Measurements from ENCODE around the gene PAWR. TPM values are rescaled to one million over a fixed set of nuclear protein-coding genes. Genes with fewer than 3 reads are reported as not detected.
"Not testable (repeated sequence)": the region's sequence is repeated elsewhere in the genome, so short reads cannot be mapped to it uniquely, and the experiment has no call there.

PAWR gene
- total RNA-seq, 1 donor from 2014 or later = 75.4 TPM

DNA sequence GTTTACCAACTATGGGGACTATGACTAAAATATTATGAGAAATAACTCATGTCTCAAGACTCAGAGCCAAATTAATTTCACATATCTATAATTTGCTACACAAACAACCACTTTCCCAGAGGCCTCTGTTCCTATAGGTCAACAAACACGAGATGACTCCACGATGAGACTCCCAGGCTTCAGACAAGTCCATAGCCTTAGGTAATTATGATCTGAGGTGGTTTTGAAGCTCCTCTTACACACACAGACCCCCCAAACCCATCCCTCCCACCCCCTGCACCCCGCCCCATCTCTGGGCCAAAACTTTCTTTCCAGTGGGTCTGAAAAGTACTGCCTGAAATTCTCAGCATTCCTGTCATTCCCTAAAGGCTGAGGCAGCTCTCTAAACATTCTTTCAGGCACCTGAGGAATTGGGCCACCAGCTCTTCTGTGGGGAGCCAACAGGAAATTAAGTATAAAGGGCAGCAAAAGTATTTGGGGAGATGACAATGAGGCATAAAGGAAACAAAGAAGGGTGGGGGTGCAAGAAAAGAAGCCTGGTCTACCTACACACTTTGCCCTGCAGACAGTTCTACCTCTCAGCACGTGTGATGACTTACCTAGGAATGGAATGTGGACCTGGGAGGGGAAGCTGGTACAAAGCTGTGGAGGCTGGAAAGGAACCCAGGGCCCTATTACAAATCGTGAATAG is 143.6 kb downstream of the PAWR start:
- Histone ChIP-seq H3K36me3 (no peaks in the 10 kb centered on the region), H3K9me3 (no peaks in the 10 kb centered on the region), H3K27me3 (no peaks in the 10 kb centered on the region), H3K4me1 (peaks cover 15 to 35% of the 10 kb centered on the region in 2 donors), H3K27ac (peak overlapping the region; percentile 83), H3K4me3 (no peak overlapping the region)
- intact Hi-C loops (cut with DNase I) = loop anchor here (1.0 to 10.0 kb wide), 3 partner anchors 127 to 1528 kb away; partner anchors contain the start of gene ACSS3
- DNase-seq (ENCODE audit: low spot score in 2 of 2) = peak in 1 of 2 donors; percentile 75
- TF ChIP-seq, protein P1, sequence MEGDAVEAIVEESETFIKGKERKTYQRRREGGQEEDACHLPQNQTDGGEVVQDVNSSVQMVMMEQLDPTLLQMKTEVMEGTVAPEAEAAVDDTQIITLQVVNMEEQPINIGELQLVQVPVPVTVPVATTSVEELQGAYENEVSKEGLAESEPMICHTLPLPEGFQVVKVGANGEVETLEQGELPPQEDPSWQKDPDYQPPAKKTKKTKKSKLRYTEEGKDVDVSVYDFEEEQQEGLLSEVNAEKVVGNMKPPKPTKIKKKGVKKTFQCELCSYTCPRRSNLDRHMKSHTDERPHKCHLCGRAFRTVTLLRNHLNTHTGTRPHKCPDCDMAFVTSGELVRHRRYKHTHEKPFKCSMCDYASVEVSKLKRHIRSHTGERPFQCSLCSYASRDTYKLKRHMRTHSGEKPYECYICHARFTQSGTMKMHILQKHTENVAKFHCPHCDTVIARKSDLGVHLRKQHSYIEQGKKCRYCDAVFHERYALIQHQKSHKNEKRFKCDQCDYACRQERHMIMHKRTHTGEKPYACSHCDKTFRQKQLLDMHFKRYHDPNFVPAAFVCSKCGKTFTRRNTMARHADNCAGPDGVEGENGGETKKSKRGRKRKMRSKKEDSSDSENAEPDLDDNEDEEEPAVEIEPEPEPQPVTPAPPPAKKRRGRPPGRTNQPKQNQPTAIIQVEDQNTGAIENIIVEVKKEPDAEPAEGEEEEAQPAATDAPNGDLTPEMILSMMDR (IDR thresholded peaks at IDR 0.05) = no peak

DNA sequence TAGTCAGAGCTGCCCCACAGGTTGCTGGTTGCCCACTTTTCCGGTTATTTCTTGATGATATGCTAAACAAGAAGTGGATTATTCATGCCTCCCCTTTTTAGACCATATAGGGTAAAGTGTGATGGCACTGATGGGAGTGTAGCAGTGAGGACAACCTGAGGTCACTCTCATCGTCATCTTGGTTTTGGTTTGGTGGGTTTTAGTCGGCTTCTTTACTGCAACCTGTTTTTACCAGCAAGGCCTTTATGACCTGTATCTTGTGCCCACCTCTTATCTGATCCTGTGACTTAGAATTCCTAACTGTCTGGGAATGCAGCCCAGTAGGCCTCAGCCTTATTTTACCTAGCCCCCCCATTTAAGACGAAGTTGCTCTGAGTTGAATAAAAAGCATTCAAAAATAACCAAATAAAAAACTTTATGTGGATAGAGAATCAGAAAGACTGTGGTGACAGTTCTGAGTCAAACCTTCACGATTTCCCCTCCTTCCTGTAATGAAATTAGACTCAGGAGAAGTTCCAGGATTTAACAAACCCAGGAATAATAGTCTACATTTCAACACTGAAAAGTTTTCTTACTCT is 144.2 kb downstream of the PAWR start:
- Histone ChIP-seq H3K4me1 (peaks cover 15 to 30% of the 10 kb centered on the region in 2 donors), H3K27ac (peak overlapping the region; percentile 83), H3K9me3 (no peaks in the 10 kb centered on the region), H3K36me3 (no peaks in the 10 kb centered on the region), H3K27me3 (no peaks in the 10 kb centered on the region), H3K4me3 (no peak overlapping the region)
- TF ChIP-seq, protein P1 (IDR thresholded peaks at IDR 0.05) = no peak
- DNase-seq (ENCODE audit: low spot score in 2 of 2) = no peak
- intact Hi-C loops (cut with DNase I) = loop anchor here (1.0 to 10.0 kb wide), 3 partner anchors 126 to 1528 kb away; partner anchors contain the start of gene ACSS3

DNA sequence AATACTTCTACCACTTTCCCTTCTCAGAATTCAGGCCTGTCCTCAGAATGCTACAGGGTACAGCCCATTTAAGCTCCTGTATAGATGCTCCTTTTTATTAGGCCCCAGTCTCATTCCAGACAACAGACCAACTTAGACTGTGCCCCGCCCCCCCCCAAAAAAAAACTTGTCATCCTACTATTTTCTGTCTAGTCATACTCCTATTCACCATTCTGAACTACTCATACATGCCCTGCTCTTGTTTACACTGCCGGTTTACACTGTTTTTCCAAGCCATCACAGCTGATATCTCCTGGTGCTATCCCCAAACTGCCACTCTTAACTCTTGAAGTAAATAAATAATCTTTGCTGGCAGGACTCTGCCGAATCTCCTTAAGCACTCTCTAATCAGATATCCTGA is 146.3 kb downstream of the PAWR start:
- H3K27ac ChIP-seq; DNase-seq (ENCODE audit: low spot score in 2 of 2); H3K4me3 ChIP-seq; H3K27me3 ChIP-seq; H3K9me3 ChIP-seq; H3K36me3 ChIP-seq: not testable (repeated sequence)
- intact Hi-C loops (cut with DNase I) = loop anchor here (10.0 kb wide), 1 partner anchor 1530 kb away; the partner anchor contains the start of gene ACSS3
- H3K4me1 ChIP-seq = peaks cover 15 to 24% of the 10 kb centered on the region in 2 donors

- H3K4me1 ChIP-seq = no peaks in the 10 kb centered on the region
- no peaks in the 10 kb centered on the region for H3K27me3 ChIP-seq
- DNase-seq (ENCODE audit: low spot score in 2 of 2) = no peak
- H3K36me3 ChIP-seq = no peaks in the 10 kb centered on the region
- TF ChIP-seq, protein P1 (IDR thresholded peaks at IDR 0.05) = no peak
- no peak overlapping the region for H3K4me3 ChIP-seq
- no peak overlapping the region for H3K27ac ChIP-seq
- H3K9me3 ChIP-seq = no peaks in the 10 kb centered on the region
- intact Hi-C loops (cut with DNase I) = no loop called here
Observed at GRCh38 chr12:79537675-79538074, 153.1 kb downstream of the PAWR start.

GRCh38 chr12:79535751-79536150 is 155.0 kb downstream of the PAWR start:
- Histone ChIP-seq H3K36me3 (no peaks in the 10 kb centered on the region), H3K9me3 (no peaks in the 10 kb centered on the region), H3K27me3 (no peaks in the 10 kb centered on the region), H3K4me1 (no peaks in the 10 kb centered on the region), H3K27ac (no peak overlapping the region), H3K4me3 (no peak overlapping the region)
- TF ChIP-seq, protein P1 (IDR thresholded peaks at IDR 0.05) = no peak
- intact Hi-C loops (cut with DNase I) = no loop called here
- DNase-seq (ENCODE audit: low spot score in 2 of 2) = no peak

Other genes starting within 250 kb of the PAWR start
- 374 TPM for gene PPP1R12A, start 244.1 kb upstream of the PAWR start, total RNA-seq